CD4-positive, alpha-beta T cell (primary cell): ENCODE measurements around the gene TBCA. TPM values are rescaled to one million over a fixed set of nuclear protein-coding genes. Genes with fewer than 3 reads are reported as not detected.

ENCODE experiments used
- ATAC-seq: fragments of 200-7000 bp; cut with Tn5 transposase; one replicate; pipeline ENCODE4 v1.10.0; 2022; ENCODE audit warnings: mild to moderate bottlenecking; ENCODE audit not compliant: poor library complexity
- CTCF ChIA-PET: fragments of 350-600 bp; sonication (Branson Sonifier 250); formaldehyde crosslinking; loops from one replicate; lab custom pipeline; 2021; ENCODE audit warnings: antibody characterized with exemption, inconsistent platforms; lab: Charles Lee
- POLR2A ChIA-PET: fragments of 350-600 bp; sonication (Branson Sonifier 250); formaldehyde crosslinking; loops from one replicate; lab custom pipeline; 2021; ENCODE audit warnings: antibody characterized with exemption, inconsistent platforms; lab: Charles Lee
- DNase-seq, 14 experiments: peaks; one replicate each; pipeline ENCODE4 v3.0.0-alpha.2; 2013 to 2020; ENCODE audit warnings: mixed read lengths in 2 of 14
- H3K27ac ChIP-seq, 2 donors: one replicate each; pipeline versions ENCODE4 v1.5.1 to v1.7.0; 2013; ENCODE audit warnings: low read length in 2 of 2, low read depth in 1 of 2, mild to moderate bottlenecking in 1 of 2
- H3K27me3 ChIP-seq, 2 experiments: 1 replicate in 1 of 2; 2 replicates in 1 of 2; pipeline versions ENCODE4 v1.6.1 to v1.7.0; 2013; ENCODE audit warnings: low read length in 2 of 2, control low read depth in 1 of 2, mild to moderate bottlenecking in 1 of 2, moderate library complexity in 1 of 2; ENCODE audit not compliant: insufficient read depth in 2 of 2, control insufficient read depth in 1 of 2
- H3K36me3 ChIP-seq: one replicate; pipeline ENCODE4 v1.6.1; 2013; ENCODE audit warnings: low read length, control low read depth; ENCODE audit not compliant: insufficient read depth
- H3K4me1 ChIP-seq: one replicate; pipeline ENCODE4 v1.6.1; 2013; ENCODE audit warnings: low read length, control low read depth; ENCODE audit not compliant: insufficient read depth
- H3K4me3 ChIP-seq: one replicate; pipeline ENCODE4 v1.5.1; 2013; ENCODE audit warnings: mild to moderate bottlenecking, low read length, moderate library complexity
- H3K9me3 ChIP-seq, 2 experiments: 1 replicate in 1 of 2; 2 replicates in 1 of 2; pipeline versions ENCODE4 v1.6.1 to v1.7.0; 2013; ENCODE audit warnings: low read length in 2 of 2, mild to moderate bottlenecking in 2 of 2, control low read depth in 1 of 2, moderate library complexity in 1 of 2; ENCODE audit not compliant: control insufficient read depth in 1 of 2, insufficient read depth in 1 of 2
- H3K27ac Mint-ChIP-seq: one replicate; pipeline ENCODE4 v1.8.0; 2020; ENCODE audit warnings: mixed read lengths
- H3K27me3 Mint-ChIP-seq: one replicate; pipeline ENCODE4 v1.8.0; 2021; ENCODE audit warnings: mixed read lengths
- H3K36me3 Mint-ChIP-seq: one replicate; pipeline ENCODE4 v1.8.0; 2021; ENCODE audit warnings: low read depth, mixed read lengths
- H3K4me1 Mint-ChIP-seq: one replicate; pipeline ENCODE4 v1.8.0; 2021; ENCODE audit warnings: low read depth, mixed read lengths
- H3K4me3 Mint-ChIP-seq: one replicate; pipeline ENCODE4 v1.8.0; 2020; ENCODE audit warnings: mild to moderate bottlenecking, mixed read lengths
- H3K9me3 Mint-ChIP-seq: one replicate; pipeline ENCODE4 v1.8.0; 2020; ENCODE audit warnings: mixed read lengths
- CTCF ChIP-seq: fragments of 200-600 bp; IDR thresholded peaks from one replicate; pipeline ENCODE4 v1.8.0; 2022; ENCODE audit warnings: antibody characterized with exemption, mild to moderate bottlenecking
- intact Hi-C, 2 experiments: fragments of 100-400 bp; cut with DNase I in 1 of 2; cut with micrococcal nuclease in 1 of 2; formaldehyde crosslinking; loops; one replicate each; pipeline versions ENCODE4 v1.15.1 to v1.9.0; 2023 to 2025; cut with DNase I, micrococcal nuclease
- total RNA-seq, 174 experiments: library from RNA in 2 of 174; stranded (reverse) in 2 of 174; gene quantifications; one replicate each; pipeline ENCODE4 v1.2.3 and lab custom pipeline; 2021 to 2026

TBCA gene
- total RNA-seq, 2 experiments from 2014 or later: 72.0 to 72.9 TPM

- peaks cover 11% of the 10 kb centered on the region for H3K27me3 Mint-ChIP-seq
- H3K36me3 Mint-ChIP-seq: no peaks in the 10 kb centered on the region
- H3K4me1 Mint-ChIP-seq: no peaks in the 10 kb centered on the region
- no peak for DNase-seq
- no peak overlapping the region for H3K4me3 ChIP-seq
- no peaks in the 10 kb centered on the region for H3K36me3 ChIP-seq
- no peak overlapping the region for H3K4me3 Mint-ChIP-seq
- no peak overlapping the region for H3K27ac Mint-ChIP-seq
- H3K27ac ChIP-seq: no peak overlapping the region
- H3K27me3 ChIP-seq: no peaks in the 10 kb centered on the region
- peaks cover 0 to 9% of the 10 kb centered on the region in 2 experiments for H3K9me3 ChIP-seq
- ChIA-PET POLR2A (no interaction called here), CTCF (no interaction called here)
- no peak for ATAC-seq
- no peaks in the 10 kb centered on the region for H3K9me3 Mint-ChIP-seq
- intact Hi-C loops: no loop called here
- TF ChIP-seq CTCF: no peak
- H3K4me1 ChIP-seq: no peaks in the 10 kb centered on the region
Measured at GRCh38 chr5:77784735-77785134, 8.6 kb upstream of the TBCA start.

GRCh38 chr5:77781076-77781475, 4.9 kb upstream of the TBCA start:
- no peaks in the 10 kb centered on the region for H3K36me3 ChIP-seq
- TF ChIP-seq CTCF: no peak
- no peaks in the 10 kb centered on the region for H3K27me3 ChIP-seq
- H3K4me1 Mint-ChIP-seq: peaks cover 7% of the 10 kb centered on the region
- no peaks in the 10 kb centered on the region for H3K9me3 Mint-ChIP-seq
- H3K4me3 ChIP-seq: no peak overlapping the region
- intact Hi-C loops: no loop called here
- CTCF ChIA-PET: no interaction called here
- no peak overlapping the region for H3K27ac Mint-ChIP-seq
- POLR2A ChIA-PET: no interaction called here
- DNase-seq: no peak
- H3K4me3 Mint-ChIP-seq: no peak overlapping the region
- no peak for ATAC-seq
- H3K27ac ChIP-seq: no peak overlapping the region
- peaks cover 6% of the 10 kb centered on the region for H3K36me3 Mint-ChIP-seq
- H3K4me1 ChIP-seq: peaks cover 6% of the 10 kb centered on the region
- peaks cover 0 to 9% of the 10 kb centered on the region in 2 experiments for H3K9me3 ChIP-seq
- H3K27me3 Mint-ChIP-seq: peaks cover 5% of the 10 kb centered on the region

GRCh38 chr5:77778881-77779438, 2.8 kb upstream of the TBCA start:
- DNase-seq: no peak
- CTCF ChIA-PET: no interaction called here
- H3K27ac Mint-ChIP-seq: no peak overlapping the region
- ATAC-seq: no peak
- H3K4me3 Mint-ChIP-seq: no peak overlapping the region
- no peaks in the 10 kb centered on the region for H3K36me3 ChIP-seq
- H3K9me3 Mint-ChIP-seq: no peaks in the 10 kb centered on the region
- H3K4me1 ChIP-seq: peaks cover 22% of the 10 kb centered on the region
- POLR2A ChIA-PET: no interaction called here
- peaks cover 20% of the 10 kb centered on the region for H3K36me3 Mint-ChIP-seq
- intact Hi-C loops: loop anchor here (5.0 to 10.0 kb wide), 9 partner anchors 132 to 1836 kb away; partner anchors contain the start of genes AGGF1 (in 1 of the 2), AP3B1 (in 1 of the 2), HOMER1 (in 1 of the 2) and JMY (in 1 of the 2)
- H3K4me1 Mint-ChIP-seq: peaks cover 24% of the 10 kb centered on the region
- no peaks in the 10 kb centered on the region for H3K9me3 ChIP-seq
- no peak for TF ChIP-seq CTCF
- H3K4me3 ChIP-seq: no peak overlapping the region
- no peaks in the 10 kb centered on the region for H3K27me3 ChIP-seq
- H3K27me3 Mint-ChIP-seq: no peaks in the 10 kb centered on the region
- H3K27ac ChIP-seq: no peak overlapping the region
